DOHH2 (cell line): ENCODE results near the gene TBCD.

Source experiments
- CTCF ChIP-seq: fragments of 200-600 bp; sonication (generic); IDR thresholded peaks from one replicate; pipeline ENCODE4 v1.5.1; 2014; ENCODE audit warnings: antibody characterized with exemption, mild to moderate bottlenecking, low read depth, low read length; ENCODE audit not compliant: poor library complexity, severe bottlenecking
- EZH2phosphoT487 ChIP-seq: fragments of 200-600 bp; sonication (generic); IDR thresholded peaks from 2 replicates; pipeline ENCODE4 v1.6.1; 2017; ENCODE audit warnings: borderline replicate concordance, mild to moderate bottlenecking, antibody characterized with exemption, low read length, moderate library complexity, mixed read lengths

GRCh38 chr17:82843904-82844680, 92.2 kb downstream of the TBCD start:
- TF ChIP-seq CTCF (no peak), EZH2phosphoT487 (no peak)
